Upper lobe of left lung (tissue), 4 donors: ENCODE results near the gene ABCD3.

ENCODE experiments used
- CTCF ChIP-seq, 6 experiments: fragments of 450-650 bp in 4 of 6; fragments of 200-600 bp in 2 of 6; sonication (generic) in 2 of 6; IDR thresholded peaks; one replicate each; pipeline ENCODE4 v1.5.1; 2016 to 2019; ENCODE audit warnings: antibody characterized with exemption in 6 of 6
- POLR2AphosphoS5 ChIP-seq, 2 donors: sonication (generic); formaldehyde crosslinking; IDR thresholded peaks; one replicate each; pipeline ENCODE4 v1.5.1; 2017; ENCODE audit warnings: antibody characterized with exemption in 2 of 2

GRCh38 chr1:94463765-94464330, 45.7 kb downstream of the ABCD3 start:
- TF ChIP-seq POLR2AphosphoS5 (IDR thresholded peaks at IDR 0.05) (no peak), CTCF (IDR thresholded peaks at IDR 0.05) (peak; percentile 26 to 75 (median 58))
